Measurements from ENCODE around the gene CYSTM1. TPM values are rescaled to one million over a fixed set of nuclear protein-coding genes. Genes with fewer than 3 reads are reported as not detected.
A peak's percentile ranks its signal among the peaks of the same experiment; 100 is the strongest.

The CYSTM1 gene
- total RNA-seq, 1 donor from 2014 or later = 17.2 TPM

DNA sequence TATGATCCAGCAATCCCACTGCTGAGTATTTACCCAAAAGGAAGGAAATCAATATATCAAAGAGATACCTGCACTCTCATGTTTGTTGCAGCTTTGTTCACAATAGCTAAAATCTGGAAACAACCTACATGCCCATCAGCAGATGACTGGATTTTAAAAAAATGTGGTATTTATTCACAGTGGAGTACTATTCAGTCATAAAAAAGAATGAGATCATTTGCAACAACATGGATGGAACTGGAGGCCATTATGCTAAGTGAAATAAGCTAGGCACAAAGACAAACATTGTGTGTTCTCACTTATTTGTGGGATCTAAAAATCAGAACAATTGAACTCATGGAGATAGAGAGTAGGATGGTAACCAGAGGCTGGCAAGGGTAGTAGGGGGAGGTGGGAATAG, 33.1 kb downstream of the CYSTM1 start:
- Mint-ChIP-seq H3K36me3 (ENCODE audit: low read depth) (peaks cover 5% of the 10 kb centered on the region), H3K4me3 (no peak overlapping the region), H3K27me3 (ENCODE audit: insufficient read depth) (peaks cover 4% of the 10 kb centered on the region), H3K4me1 (ENCODE audit: low read depth) (peaks cover 16% of the 10 kb centered on the region), H3K27ac (no peak overlapping the region), H3K9me3 (peaks cover 7% of the 10 kb centered on the region)
- intact Hi-C loops (cut with micrococcal nuclease) = no loop called here
- no peak for DNase-seq (ENCODE audit: low spot score)

DNA sequence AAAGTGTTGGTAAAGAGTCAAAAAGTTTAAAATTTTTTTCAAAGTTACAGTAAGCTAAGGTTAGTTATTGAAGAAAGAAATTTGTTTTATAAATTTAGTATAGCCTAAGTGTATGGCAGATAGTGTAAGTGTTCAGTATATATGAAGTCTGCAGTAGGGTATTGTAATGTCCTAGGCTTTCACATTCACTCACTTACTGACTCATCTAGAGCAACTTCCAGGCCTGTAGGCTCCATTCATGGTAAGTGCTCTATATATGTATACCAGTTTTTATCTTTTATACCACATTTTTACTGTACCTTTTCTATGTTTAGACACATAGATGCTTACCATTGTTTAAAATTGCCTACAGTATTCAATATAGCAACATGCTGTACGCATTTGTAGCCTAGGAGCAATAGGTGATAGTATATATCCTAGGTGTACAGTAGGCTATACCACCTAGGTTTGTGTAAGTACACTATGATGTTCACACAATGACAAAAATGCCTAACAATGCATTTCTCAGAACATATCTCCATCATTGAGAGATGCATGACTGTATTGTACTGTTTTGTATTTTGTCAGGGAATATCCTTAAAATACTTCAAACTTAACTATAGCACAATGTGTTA, 38.5 kb downstream of the CYSTM1 start:
- intact Hi-C loops (cut with micrococcal nuclease) = no loop called here
- H3K36me3 Mint-ChIP-seq (ENCODE audit: low read depth) = peaks cover 4% of the 10 kb centered on the region
- H3K9me3 Mint-ChIP-seq = no peaks in the 10 kb centered on the region
- H3K4me1 Mint-ChIP-seq (ENCODE audit: low read depth) = peaks cover 9% of the 10 kb centered on the region
- no peaks in the 10 kb centered on the region for H3K27me3 Mint-ChIP-seq (ENCODE audit: insufficient read depth)
- no peak for DNase-seq (ENCODE audit: low spot score)
- no peak overlapping the region for H3K27ac Mint-ChIP-seq
- H3K4me3 Mint-ChIP-seq = no peak overlapping the region

DNA sequence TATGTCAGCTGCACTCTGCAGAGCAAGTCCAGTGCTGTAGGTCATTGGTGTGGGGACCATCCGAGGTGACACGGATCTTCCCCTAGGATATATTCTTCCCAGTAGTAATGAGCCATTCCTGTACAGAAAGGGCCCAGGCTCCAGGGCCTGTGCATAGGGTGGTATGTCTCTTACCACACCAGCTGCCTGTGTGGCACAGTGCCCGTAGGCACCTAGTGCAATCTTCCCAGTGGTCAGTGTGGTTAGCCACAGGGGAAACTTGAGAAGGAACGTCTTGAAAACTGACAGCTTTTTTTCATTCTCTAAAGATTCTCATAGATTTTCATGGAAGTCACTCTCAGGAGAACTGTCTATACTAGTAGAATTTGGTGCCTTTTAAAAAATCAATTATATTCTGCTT, 39.8 kb downstream of the CYSTM1 start:
- Mint-ChIP-seq H3K9me3 (no peaks in the 10 kb centered on the region), H3K4me3 (no peak overlapping the region), H3K27ac (no peak overlapping the region), H3K36me3 (ENCODE audit: low read depth) (peaks cover 2% of the 10 kb centered on the region), H3K4me1 (ENCODE audit: low read depth) (peaks cover 12% of the 10 kb centered on the region), H3K27me3 (ENCODE audit: insufficient read depth) (no peaks in the 10 kb centered on the region)
- DNase-seq (ENCODE audit: low spot score) = no peak
- intact Hi-C loops (cut with micrococcal nuclease) = no loop called here

DNA sequence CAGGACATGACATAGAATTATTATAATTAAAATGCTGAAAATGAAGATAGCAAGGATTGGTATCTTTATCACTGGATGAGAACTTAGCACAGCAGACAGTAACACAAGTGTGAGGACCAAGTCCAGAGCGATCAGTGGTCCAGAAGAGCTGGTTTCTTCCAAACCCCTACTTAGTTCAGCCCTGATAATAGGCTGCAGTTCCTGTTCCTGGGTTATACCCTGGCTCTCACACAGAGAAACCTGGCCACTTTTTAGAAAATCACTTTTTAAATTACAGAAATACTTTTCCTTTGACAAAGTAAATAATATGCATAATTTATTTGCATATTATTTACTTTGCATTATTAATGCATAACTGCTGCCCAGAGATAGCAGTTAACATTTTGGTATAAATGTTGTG, 40.3 kb downstream of the CYSTM1 start:
- intact Hi-C loops (cut with micrococcal nuclease) = no loop called here
- H3K36me3 Mint-ChIP-seq (ENCODE audit: low read depth) = no peaks in the 10 kb centered on the region
- H3K9me3 Mint-ChIP-seq = no peaks in the 10 kb centered on the region
- H3K27ac Mint-ChIP-seq = no peak overlapping the region
- peaks cover 16% of the 10 kb centered on the region for H3K4me1 Mint-ChIP-seq (ENCODE audit: low read depth)
- H3K4me3 Mint-ChIP-seq = no peak overlapping the region
- DNase-seq (ENCODE audit: low spot score) = no peak
- H3K27me3 Mint-ChIP-seq (ENCODE audit: insufficient read depth) = no peaks in the 10 kb centered on the region

DNA sequence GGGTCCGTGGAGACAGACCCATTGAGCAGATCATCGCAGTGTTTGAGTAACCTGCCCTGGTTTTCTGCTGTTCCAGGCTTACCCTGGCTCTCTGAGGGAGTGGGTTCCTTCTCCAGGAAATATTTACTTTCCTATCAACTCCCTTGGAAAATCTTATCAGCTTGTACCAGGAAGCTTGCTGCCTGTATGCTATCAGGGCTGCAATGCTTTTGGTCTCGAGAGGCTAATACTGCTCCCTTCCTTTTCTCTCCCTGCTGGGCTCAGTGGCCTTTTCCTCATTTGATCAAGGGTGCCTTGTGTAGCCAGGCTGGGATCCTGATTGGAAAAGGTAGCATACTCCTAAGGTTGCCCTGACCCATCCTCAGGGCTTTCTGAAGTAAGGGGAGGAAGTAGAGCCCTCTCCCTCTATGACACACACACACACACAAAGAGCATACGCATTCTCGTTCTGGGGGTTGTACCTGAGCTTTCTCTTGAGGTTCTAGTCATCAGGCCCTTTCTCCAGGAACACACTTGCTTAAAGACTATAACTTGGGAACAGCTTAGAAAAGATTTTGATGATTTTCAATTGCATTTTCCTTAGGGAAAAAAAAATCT, 41.6 kb downstream of the CYSTM1 start:
- Mint-ChIP-seq H3K9me3 (no peaks in the 10 kb centered on the region), H3K4me1 (ENCODE audit: low read depth) (peaks cover 28% of the 10 kb centered on the region), H3K27ac (no peak overlapping the region), H3K27me3 (ENCODE audit: insufficient read depth) (no peaks in the 10 kb centered on the region), H3K4me3 (no peak overlapping the region), H3K36me3 (ENCODE audit: low read depth) (no peaks in the 10 kb centered on the region)
- DNase-seq (ENCODE audit: low spot score) = no peak
- intact Hi-C loops (cut with micrococcal nuclease) = no loop called here

DNA sequence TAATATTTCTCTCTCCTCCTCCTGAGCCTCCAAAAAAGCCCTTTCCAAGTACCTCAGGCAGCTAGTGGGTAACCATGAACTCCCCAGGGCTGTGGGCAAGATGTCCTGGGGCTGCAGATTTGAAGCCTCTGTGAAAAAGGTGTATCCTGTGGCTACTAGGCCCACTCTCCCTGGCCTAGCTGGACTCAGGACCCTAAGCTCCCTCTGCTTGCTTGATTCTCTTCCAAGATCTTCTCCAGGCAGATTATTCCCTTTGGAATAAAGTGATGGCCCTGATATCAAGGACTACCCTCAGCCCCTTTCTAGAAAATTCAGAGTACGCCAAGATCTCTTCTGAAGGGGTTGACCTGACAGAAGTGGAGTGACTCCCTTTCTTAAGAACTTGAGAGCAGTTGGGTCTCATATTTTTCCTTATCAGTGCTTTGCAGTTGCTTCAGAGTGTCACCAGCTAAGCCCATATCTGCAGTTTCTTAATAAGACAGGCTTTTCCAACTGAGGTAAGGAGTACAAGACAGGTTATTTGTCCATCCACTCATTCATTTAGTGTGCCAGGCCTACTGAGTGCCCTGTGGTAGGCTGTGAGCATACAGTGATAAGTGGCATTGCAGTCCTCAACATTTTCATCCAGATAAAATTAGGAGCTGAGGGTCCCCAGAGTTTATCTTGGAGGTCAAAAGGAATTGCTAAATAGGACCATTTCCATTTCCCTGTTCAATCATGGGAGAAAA, 42.5 kb downstream of the CYSTM1 start:
- no peak overlapping the region for H3K4me3 Mint-ChIP-seq
- no peaks in the 10 kb centered on the region for H3K36me3 Mint-ChIP-seq (ENCODE audit: low read depth)
- peaks cover 36% of the 10 kb centered on the region for H3K4me1 Mint-ChIP-seq (ENCODE audit: low read depth)
- H3K27me3 Mint-ChIP-seq (ENCODE audit: insufficient read depth) = no peaks in the 10 kb centered on the region
- no peaks in the 10 kb centered on the region for H3K9me3 Mint-ChIP-seq
- no peak for DNase-seq (ENCODE audit: low spot score)
- H3K27ac Mint-ChIP-seq = no peak overlapping the region
- intact Hi-C loops (cut with micrococcal nuclease) = no loop called here

GRCh38 chr5:140219068-140219991, 44.3 kb downstream of the CYSTM1 start:
- no peaks in the 10 kb centered on the region for H3K9me3 Mint-ChIP-seq
- no peak overlapping the region for H3K4me3 Mint-ChIP-seq
- intact Hi-C loops (cut with micrococcal nuclease) = no loop called here
- no peaks in the 10 kb centered on the region for H3K27me3 Mint-ChIP-seq (ENCODE audit: insufficient read depth)
- H3K27ac Mint-ChIP-seq = no peak overlapping the region
- no peak for DNase-seq (ENCODE audit: low spot score)
- no peaks in the 10 kb centered on the region for H3K36me3 Mint-ChIP-seq (ENCODE audit: low read depth)
- peaks cover 36% of the 10 kb centered on the region for H3K4me1 Mint-ChIP-seq (ENCODE audit: low read depth)

GRCh38 chr5:140220032-140220697, 45.2 kb downstream of the CYSTM1 start:
- H3K9me3 Mint-ChIP-seq = no peaks in the 10 kb centered on the region
- no peak overlapping the region for H3K4me3 Mint-ChIP-seq
- H3K27ac Mint-ChIP-seq = peak overlapping the region; percentile 42
- intact Hi-C loops (cut with micrococcal nuclease) = loop anchor here (5.0 kb wide), 1 partner anchor 43 kb away; the partner anchor contains the start of gene CYSTM1
- H3K4me1 Mint-ChIP-seq (ENCODE audit: low read depth) = peaks cover 34% of the 10 kb centered on the region
- H3K36me3 Mint-ChIP-seq (ENCODE audit: low read depth) = no peaks in the 10 kb centered on the region
- DNase-seq (ENCODE audit: low spot score) = no peak
- no peaks in the 10 kb centered on the region for H3K27me3 Mint-ChIP-seq (ENCODE audit: insufficient read depth)

DNA sequence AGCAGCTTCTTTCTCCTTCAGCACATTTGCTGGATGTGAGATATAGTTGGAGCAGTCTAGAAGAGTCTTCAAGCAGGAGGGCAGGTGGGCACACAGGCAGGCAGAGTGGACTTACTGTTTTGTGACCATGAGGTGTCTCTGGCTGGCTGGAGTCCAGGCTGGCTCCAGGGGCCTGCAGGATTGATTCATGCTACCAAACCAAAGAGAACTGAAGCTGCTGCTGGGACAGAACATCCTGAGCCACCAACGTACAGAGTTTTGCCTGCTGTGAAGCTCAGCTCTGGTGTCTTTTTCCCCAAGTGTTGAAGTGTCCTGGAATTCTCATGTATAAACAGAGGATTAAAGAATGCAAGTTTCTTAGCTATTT, 45.7 kb downstream of the CYSTM1 start:
- intact Hi-C loops (cut with micrococcal nuclease) = loop anchor here (5.0 kb wide), 1 partner anchor 43 kb away; the partner anchor contains the start of gene CYSTM1
- no peaks in the 10 kb centered on the region for H3K36me3 Mint-ChIP-seq (ENCODE audit: low read depth)
- peaks cover 34% of the 10 kb centered on the region for H3K4me1 Mint-ChIP-seq (ENCODE audit: low read depth)
- H3K27ac Mint-ChIP-seq = peak overlapping the region; percentile 42
- H3K4me3 Mint-ChIP-seq = no peak overlapping the region
- no peaks in the 10 kb centered on the region for H3K9me3 Mint-ChIP-seq
- H3K27me3 Mint-ChIP-seq (ENCODE audit: insufficient read depth) = no peaks in the 10 kb centered on the region
- DNase-seq (ENCODE audit: low spot score) = no peak

DNA sequence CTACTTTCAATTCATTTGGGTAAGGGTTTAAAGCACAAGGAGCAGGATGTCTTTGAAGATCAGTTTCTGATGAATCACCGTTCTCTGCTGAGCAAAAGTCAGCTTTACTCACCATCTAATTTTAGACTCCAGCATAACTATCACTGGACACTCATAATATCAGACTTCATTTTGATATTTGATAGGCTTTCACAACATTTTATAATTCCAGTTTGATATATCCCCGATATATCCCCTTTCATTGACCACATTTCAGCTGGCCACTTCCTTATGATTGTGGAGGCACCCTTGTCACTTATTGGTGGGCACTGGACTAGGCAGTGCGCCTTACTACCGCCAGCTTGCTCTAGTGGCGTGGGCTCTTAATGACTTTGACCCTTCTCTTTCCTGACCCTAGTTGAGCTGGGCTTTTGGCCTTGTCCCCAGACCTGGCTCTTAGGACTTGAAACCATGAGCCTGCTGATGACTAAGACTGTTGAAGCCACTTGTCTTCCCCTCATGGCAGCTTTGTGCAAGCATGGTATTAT, 46.8 kb downstream of the CYSTM1 start:
- peaks cover 34% of the 10 kb centered on the region for H3K4me1 Mint-ChIP-seq (ENCODE audit: low read depth)
- intact Hi-C loops (cut with micrococcal nuclease) = loop anchor here (5.0 kb wide), 1 partner anchor 44 kb away; the partner anchor contains the start of gene CYSTM1
- peak overlapping the region; percentile 22 for H3K27ac Mint-ChIP-seq
- H3K36me3 Mint-ChIP-seq (ENCODE audit: low read depth) = no peaks in the 10 kb centered on the region
- no peak overlapping the region for H3K4me3 Mint-ChIP-seq
- no peaks in the 10 kb centered on the region for H3K27me3 Mint-ChIP-seq (ENCODE audit: insufficient read depth)
- DNase-seq (ENCODE audit: low spot score) = no peak
- H3K9me3 Mint-ChIP-seq = no peaks in the 10 kb centered on the region

GRCh38 chr5:140222416-140222815, 47.4 kb downstream of the CYSTM1 start:
- no peak for DNase-seq (ENCODE audit: low spot score)
- H3K27ac Mint-ChIP-seq = no peak overlapping the region
- peaks cover 34% of the 10 kb centered on the region for H3K4me1 Mint-ChIP-seq (ENCODE audit: low read depth)
- no peaks in the 10 kb centered on the region for H3K27me3 Mint-ChIP-seq (ENCODE audit: insufficient read depth)
- no peaks in the 10 kb centered on the region for H3K9me3 Mint-ChIP-seq
- no peak overlapping the region for H3K4me3 Mint-ChIP-seq
- H3K36me3 Mint-ChIP-seq (ENCODE audit: low read depth) = no peaks in the 10 kb centered on the region
- intact Hi-C loops (cut with micrococcal nuclease) = loop anchor here (5.0 kb wide), 1 partner anchor 45 kb away; the partner anchor contains the start of gene CYSTM1

DNA sequence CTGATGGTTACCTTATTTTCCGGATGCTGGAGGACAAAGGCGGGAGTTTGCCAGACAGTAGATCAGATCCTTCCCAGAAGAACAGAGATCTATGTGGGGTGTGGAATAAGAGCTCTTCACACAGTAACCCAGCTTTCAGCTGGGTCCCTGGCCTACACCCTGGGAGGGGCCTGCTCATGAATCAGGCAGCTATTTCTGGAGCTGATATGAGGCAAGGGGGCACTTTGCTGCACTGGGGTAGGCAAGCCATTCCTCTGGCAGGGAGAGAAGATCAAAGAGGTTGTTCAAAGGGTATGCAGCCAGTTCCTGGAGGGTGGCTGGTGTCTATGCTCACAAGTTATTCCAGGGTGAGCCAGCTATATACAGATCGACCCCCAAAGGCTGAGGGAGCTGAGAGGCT, 48.6 kb downstream of the CYSTM1 start:
- Mint-ChIP-seq H3K27ac (no peak overlapping the region), H3K4me1 (ENCODE audit: low read depth) (peaks cover 34% of the 10 kb centered on the region), H3K9me3 (no peaks in the 10 kb centered on the region), H3K27me3 (ENCODE audit: insufficient read depth) (no peaks in the 10 kb centered on the region), H3K36me3 (ENCODE audit: low read depth) (no peaks in the 10 kb centered on the region), H3K4me3 (no peak overlapping the region)
- no peak for DNase-seq (ENCODE audit: low spot score)
- intact Hi-C loops (cut with micrococcal nuclease) = loop anchor here (5.0 kb wide), 1 partner anchor 46 kb away; the partner anchor contains the start of gene CYSTM1
